GM10266 (cell line): ENCODE results near the gene SLC35B1.

ENCODE experiments used
- DNase-seq: peaks from one replicate; pipeline ENCODE4 v3.0.0; 2012; ENCODE audit errors: extremely low spot score
- CTCF ChIP-seq: IDR thresholded peaks from 2 replicates; pipeline ENCODE4 v1.5.1; 2012; ENCODE audit warnings: mild to moderate bottlenecking, low read depth; ENCODE audit not compliant: control insufficient read depth, insufficient read depth; ENCODE audit errors: missing control alignments

The SLC35B1 gene

DNA sequence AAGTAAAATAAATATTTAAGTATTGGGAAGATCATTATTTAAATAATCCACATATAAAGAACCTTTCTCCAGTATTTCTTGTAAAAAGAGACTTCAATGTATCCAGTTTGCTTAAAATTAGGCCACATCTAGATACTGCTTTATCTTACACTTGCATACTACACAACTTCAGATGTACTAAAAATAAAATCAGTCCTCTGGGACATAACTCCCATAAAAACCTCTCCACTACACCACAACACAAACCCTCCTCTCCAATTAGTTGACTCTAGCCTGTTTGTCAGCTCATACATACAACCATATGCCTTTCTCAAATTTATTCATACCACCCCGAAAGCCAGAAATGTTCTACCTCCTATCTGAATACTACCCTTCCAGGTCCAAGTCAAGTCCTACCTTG is 51.5 kb downstream of the SLC35B1 start:
- no peak for TF ChIP-seq CTCF
- no peak for DNase-seq
